Activated CD4-positive, CD25-positive, alpha-beta regulatory T cell (primary cell): ENCODE results near the gene KIN.
"Not testable (repeated sequence)": the region's sequence is repeated elsewhere in the genome, so short reads cannot be mapped to it uniquely, and the experiment has no call there.

Source experiments
- DNase-seq, 4 experiments: peaks; one replicate each; lab custom pipeline; 2025; lab: John Stamatoyannopoulos, UW

KIN gene

GRCh38 chr10:7722927-7723529 lies 64.8 kb downstream of the KIN start:
- no peak for DNase-seq

- no peak for DNase-seq
Observed at GRCh38 chr10:7720478-7720877, 67.3 kb downstream of the KIN start.

- DNase-seq, result no peak
Observed at GRCh38 chr10:7718685-7719084, 69.1 kb downstream of the KIN start.

- DNase-seq, result no peak
Observed at GRCh38 chr10:7717767-7718166, 70.0 kb downstream of the KIN start.

GRCh38 chr10:7715515-7715914 lies 72.3 kb downstream of the KIN start:
- no peak for DNase-seq

GRCh38 chr10:7711075-7711474 lies 76.7 kb downstream of the KIN start:
- not testable (repeated sequence) for DNase-seq

- no peak for DNase-seq
Observed at GRCh38 chr10:7710446-7710845, 77.3 kb downstream of the KIN start.

GRCh38 chr10:7708832-7709231 lies 79.0 kb downstream of the KIN start:
- no peak for DNase-seq

- no peak for DNase-seq
Observed at GRCh38 chr10:7707858-7708622, 79.8 kb downstream of the KIN start.

- no peak for DNase-seq
Observed at GRCh38 chr10:7707102-7707501, 80.7 kb downstream of the KIN start.

- no peak for DNase-seq
Observed at GRCh38 chr10:7706534-7707073, 81.2 kb downstream of the KIN start.

GRCh38 chr10:7705341-7705740 lies 82.5 kb downstream of the KIN start:
- DNase-seq, result no peak

GRCh38 chr10:7704071-7705016 lies 83.4 kb downstream of the KIN start:
- no peak for DNase-seq

GRCh38 chr10:7703140-7703539 lies 84.7 kb downstream of the KIN start, which contains the start of gene ITIH2:
Gene ITIH2, plus strand, starts transcription at chr10:7703316. Its CDS starts 119 bp downstream, at chr10:7703435.
- DNase-seq, result no peak

GRCh38 chr10:7702288-7702812 lies 85.4 kb downstream of the KIN start:
- DNase-seq, result no peak

- DNase-seq, result no peak
Observed at GRCh38 chr10:7701158-7701742, 86.5 kb downstream of the KIN start.
